ENCODE measurements around the gene GARRE1.
A peak's percentile ranks its signal among the peaks of the same experiment; 100 is the strongest.
"Not testable (repeated sequence)": the region's sequence is repeated elsewhere in the genome, so short reads cannot be mapped to it uniquely, and the experiment has no call there.

GARRE1 gene

DNA sequence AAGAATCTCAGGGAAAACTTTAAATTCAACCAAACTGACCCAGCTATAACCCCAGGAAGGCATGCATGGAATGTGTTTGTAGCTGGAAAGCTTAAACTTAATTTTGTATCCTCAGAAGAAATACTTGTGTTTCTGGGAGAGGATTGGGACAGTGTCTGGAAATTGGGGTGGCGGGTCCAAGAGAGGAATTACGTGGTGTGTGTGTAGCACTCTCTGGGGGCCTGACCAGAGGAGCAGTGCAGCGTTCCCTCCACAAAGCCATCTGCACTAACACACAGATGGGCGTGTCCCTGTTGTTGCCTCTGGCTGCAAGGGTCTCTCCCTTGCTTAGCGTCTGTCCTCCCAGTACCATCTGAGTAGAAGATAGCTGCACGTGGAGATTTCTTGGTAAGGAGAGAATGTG, 6.4 kb downstream of the GARRE1 start:
- DNase-seq (ENCODE audit: low spot score) = no peak

DNA sequence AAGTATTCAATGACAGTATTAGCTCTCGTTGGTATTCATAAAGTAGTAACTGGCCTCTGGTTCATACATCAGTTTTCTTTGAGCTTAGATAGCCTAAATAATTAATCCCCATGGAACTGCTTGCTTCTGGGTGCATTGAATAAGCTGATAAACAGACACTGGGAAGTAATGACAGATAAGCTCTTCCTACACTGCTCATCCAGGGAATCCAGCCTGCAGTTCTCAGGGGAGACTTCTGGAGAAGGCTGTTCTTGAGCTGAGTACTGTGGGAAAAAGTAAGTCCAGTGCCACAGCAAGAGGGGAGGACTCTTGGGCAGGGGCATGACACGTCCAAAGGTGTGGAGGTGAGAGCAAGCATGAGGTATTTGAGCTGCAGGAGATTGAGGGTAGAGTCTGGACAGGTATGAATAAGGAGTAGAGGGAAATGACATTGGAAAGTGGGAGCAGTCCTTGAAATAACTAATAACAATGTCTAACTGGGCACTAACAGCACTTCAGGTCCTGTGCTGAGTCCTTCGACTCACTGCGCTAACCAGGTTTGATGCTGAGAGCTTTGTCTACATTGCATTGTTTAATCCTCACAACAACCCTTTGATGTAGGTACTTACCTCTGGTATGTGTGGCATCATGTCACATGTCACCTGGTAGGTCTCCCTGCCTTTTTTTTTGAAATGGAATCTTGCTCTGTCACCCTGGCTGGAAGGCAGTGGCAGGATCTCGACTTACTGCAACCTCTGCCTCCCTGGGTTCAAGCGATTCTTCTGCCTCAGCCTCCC, 7.2 kb downstream of the GARRE1 start:
- no peak for DNase-seq (ENCODE audit: low spot score)

GRCh38 chr19:34263745-34264237, 9.4 kb downstream of the GARRE1 start:
- DNase-seq (ENCODE audit: low spot score) = no peak

DNA sequence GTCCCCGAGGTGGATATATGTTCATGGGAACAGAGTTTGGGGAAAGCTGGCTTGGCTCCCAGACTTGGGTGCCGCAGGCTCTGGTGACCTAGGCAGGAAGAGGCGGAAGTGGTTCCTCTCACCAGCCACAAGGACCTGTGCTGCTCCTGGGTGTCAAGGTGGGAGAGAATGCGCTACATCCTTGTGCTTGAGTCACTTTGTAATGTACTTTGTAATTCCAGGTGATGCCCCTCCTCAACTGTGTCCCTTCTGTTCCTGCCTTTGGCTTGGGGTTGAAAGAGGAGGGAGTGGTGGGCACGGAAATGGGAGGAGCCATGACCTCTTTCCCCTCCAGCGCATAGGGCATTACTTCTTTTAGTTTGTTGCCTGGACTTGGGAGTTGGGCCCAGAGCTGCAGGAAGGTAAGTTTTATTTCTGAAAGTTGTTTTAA, 10.9 kb downstream of the GARRE1 start:
- DNase-seq (ENCODE audit: low spot score) = no peak

- no peak for DNase-seq (ENCODE audit: low spot score)
Observed at GRCh38 chr19:34269081-34269480, 14.7 kb downstream of the GARRE1 start.

- no peak for DNase-seq (ENCODE audit: low spot score)
Observed at GRCh38 chr19:34269489-34269888, 15.1 kb downstream of the GARRE1 start.

DNA sequence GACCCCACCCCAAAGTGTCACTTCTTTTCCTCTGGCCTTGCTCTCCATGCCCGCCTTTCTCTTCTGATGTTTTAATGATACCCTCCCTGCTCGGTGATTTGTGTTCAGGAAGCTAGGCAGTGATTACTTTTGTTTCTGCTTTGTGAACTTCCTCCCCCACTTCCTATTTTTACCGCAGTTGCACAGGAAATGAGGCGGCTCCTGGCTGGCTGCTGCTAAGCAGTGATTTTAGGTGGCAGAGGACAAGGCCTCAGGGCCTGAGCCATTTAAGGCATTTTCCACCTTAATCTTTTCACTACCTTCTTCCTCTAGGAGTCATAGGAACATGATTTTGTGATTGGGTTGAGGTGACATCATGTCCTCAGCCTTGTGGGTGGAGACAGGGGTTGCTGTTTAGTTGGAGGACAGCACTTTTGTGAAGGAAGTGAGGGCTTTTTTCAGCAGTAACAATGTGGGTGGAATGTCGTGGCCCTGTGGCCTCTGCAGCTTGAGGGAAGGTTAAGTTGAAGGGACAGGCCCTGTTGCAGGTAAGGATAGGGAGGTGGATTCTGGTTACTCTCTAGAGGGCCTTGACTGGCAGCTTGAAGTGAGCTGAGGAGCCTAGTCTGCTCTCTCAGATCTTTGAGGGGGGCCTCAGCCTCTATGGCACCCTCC, 15.7 kb downstream of the GARRE1 start:
- peak; percentile 63 for DNase-seq (ENCODE audit: low spot score)

GRCh38 chr19:34273121-34273520, 18.8 kb downstream of the GARRE1 start:
- no peak for DNase-seq (ENCODE audit: low spot score)

- DNase-seq (ENCODE audit: low spot score) = no peak
Observed at GRCh38 chr19:34274284-34274826, 20.0 kb downstream of the GARRE1 start.

- DNase-seq (ENCODE audit: low spot score) = no peak
Observed at GRCh38 chr19:34274827-34275625, 20.7 kb downstream of the GARRE1 start.

DNA sequence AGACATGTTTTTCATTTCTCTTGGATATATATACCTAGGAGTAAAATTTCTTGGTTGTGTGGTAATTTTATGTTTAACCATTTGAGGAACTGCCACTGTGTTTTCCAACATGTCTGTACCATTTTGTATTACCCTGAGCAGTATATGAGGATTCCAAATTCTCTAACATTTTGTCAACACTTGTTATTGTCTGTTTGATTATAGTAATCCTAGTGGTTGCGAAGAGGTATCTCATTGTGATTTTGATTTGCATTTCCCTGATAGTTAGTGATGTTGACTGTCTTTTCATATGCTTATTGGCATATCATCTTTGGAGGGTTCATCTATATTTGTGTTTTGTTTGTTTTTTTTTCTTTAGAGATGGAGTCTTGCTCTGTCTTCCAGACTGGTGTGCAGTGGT, 21.4 kb downstream of the GARRE1 start:
- DNase-seq (ENCODE audit: low spot score) = no peak

DNA sequence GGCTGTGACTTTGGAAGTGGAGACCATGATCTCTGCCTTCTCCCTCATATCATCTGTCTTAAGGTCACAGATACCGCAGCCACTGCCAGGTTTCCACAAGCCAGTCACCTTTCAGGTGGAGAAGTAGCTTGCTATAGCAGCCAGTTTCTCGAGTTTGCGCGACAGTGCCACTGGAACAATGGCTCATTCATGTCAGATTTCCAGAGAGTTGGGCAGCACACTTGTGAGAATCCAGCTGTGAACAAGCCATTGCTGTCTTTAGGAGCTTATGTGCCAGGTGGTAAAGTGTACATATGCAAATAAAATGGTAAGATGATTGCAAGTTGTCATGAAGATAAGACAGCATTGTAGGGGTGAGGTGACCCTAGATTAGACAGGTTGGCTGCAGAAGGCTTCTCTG, 22.3 kb downstream of the GARRE1 start:
- DNase-seq (ENCODE audit: low spot score) = peak; percentile 79

DNA sequence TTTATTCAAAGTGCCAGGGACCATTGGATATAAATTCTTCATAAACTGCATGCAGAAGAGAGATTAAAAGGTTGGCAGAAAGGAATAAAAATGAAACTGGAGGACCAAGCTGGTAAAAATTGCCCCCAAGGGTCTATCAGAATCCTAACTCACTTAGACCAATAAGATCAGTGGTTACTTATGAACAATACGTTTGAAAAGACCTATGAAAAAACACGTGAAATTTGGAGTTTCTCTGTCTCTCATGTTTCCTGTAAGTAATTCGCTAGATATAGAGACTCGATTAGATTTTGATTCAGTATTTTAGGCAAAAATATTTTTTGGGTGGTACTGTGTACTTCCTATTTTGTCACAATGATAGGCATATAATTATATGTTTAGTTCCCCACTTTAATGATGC, 22.9 kb downstream of the GARRE1 start:
- DNase-seq (ENCODE audit: low spot score) = no peak

DNA sequence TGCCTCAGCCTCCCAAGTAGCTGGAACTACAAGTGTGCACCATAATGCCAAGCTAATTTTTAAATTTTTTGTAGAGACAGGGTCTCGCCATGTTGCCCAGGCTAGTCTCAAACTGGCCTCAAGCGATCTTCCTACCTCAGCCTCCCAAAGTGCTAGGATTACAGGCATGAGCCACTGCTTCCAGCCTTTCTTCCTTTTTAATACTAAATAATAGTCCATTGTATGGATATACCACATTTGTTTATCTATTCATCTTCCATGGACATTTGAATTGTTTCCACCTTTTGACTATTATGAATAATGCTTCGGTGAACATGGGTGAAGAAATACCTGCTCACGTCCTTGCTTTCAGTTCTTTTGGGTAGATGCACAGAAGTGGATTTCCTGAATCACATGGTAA, 24.4 kb downstream of the GARRE1 start:
- no peak for DNase-seq (ENCODE audit: low spot score)

DNA sequence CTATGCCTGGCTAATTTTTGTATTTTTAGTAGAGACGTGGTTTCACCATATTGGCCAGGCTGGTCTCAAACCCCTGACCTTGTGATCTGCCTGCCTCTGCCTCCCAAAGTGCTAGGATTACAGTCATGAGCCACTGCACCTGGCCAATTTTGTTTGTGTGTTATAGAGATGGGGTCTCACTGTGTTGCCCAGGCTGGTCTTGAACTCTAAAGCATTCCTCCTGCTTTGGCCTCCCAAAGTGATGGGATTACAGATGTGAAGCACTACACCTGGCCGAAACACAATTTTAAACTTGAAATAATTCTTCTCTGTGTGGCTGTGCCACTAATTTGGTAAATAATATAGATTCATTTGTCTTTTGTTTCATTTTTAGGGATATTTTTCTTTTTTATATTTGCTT, 27.1 kb downstream of the GARRE1 start:
- DNase-seq (ENCODE audit: low spot score) = not testable (repeated sequence)

DNA sequence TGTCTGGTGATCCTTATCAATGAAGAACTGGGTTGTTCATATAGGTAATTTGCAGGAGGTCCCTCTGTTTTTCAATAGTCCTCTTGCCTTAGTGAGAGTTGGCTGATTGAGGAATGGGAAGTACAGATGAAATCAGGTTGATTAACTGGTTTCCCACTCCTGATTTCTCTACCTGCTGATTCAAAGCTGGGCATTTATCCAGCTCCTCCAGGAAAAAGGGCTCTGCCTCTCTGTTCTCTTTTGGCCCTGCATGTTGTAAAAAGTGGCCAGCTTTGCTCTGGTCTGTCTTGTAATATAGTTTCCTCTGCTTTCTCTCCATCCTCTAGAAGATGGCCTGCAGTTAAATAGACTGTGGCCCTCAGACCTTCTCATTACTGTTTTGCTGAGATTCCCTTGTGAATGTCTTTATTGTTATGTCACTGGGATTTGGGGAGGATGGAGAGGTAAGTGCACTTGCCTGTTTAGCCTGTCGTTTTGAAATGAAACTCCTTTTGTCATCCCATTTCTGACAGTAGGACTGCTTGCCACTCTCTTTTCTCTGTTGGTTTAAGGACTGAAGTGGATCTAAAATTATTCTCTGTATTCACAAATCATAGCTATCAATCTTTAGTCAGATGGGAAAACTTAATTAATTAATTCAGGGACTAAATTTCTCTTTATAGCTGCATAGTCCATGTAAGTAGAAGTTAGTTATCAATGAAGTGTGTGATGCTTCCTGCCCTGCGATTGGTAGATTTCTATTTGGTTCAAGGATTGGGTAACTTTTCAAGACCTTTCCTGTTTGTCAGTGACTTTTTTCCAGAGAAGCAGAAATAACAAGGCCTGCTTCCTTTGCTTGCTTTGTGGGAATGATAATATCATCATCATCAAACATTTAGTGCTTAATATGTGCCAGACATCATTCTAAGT, 28.5 kb downstream of the GARRE1 start:
- no peak for DNase-seq (ENCODE audit: low spot score)

DNA sequence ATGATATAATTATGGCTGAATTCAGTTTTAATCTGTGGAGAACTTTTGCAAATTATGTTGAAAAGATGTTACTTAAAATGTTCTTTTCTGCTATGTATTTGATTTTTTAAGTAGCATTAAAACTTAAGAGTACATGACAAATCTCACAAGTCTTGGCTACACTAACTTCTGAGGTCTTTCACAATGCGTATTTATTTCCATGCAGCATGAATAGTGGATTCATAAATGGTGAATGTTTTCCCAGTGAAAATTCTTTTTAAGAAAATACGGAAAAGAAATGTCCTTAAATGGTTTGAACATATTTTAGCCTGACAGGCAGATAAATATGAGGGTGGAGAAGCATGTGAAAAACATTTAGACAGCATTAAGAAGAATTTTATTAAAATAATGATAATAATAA, 30.2 kb downstream of the GARRE1 start:
- DNase-seq (ENCODE audit: low spot score) = no peak

- DNase-seq (ENCODE audit: low spot score) = no peak
Observed at GRCh38 chr19:34287662-34288140, 33.3 kb downstream of the GARRE1 start.

DNA sequence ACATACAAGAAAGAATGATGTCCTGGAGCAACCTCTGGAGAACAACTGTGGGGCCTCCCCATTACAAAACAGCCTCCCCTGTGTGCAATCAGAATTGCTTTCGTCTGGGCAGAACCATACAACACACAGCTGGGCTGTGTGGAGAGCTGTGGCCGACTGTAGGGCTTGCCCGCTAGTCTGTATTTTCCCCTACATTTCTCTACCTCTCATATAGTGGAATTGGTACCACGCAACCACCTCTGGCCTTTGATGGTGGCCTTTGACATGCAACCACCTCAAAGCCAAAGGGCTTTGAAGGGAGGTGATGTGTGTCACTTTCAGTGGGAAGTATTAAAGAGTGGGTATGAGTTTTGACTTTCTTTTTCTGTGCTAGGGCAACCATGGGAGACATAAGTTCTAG, 34.0 kb downstream of the GARRE1 start:
- DNase-seq (ENCODE audit: low spot score) = no peak

GRCh38 chr19:34291235-34291634, 36.9 kb downstream of the GARRE1 start:
- no peak for DNase-seq (ENCODE audit: low spot score)

DNA sequence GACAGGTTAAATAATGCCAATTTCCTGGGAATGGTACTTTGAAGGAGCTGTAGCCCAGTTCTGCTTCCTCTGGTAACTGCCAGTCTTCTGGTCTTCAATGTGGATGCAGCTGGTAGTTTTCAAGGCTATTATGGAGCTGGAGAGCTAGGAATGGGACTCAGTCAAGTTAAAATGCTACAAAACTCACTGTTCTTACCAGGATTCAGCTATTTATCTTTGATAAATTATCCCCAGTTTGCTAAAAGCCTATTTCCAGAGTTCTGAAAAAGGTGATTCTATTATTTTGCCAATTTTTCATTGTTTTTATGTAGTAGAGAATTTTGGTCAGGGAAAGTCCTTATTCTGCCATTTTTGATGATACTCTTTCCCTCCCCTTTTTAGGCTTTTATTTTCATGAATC, 40.7 kb downstream of the GARRE1 start:
- no peak for DNase-seq (ENCODE audit: low spot score)

Data from globus pallidus (tissue), 1 donor.